HL-60/S4 treated with retinoic acid at 250 ng/mL for 4 days and 3 days (cell line): ENCODE measurements around the gene TRAPPC2L.
"Not testable (repeated sequence)": the region's sequence is repeated elsewhere in the genome, so short reads cannot be mapped to it uniquely, and the experiment has no call there.

Experiments used
- in situ Hi-C: fragments of 300-500 bp; cut with MboI; formaldehyde crosslinking; loops from 2 replicates; pipeline ENCODE4 v1.7.0; 2022; ENCODE audit warnings: low sequenced_read_pairs

TRAPPC2L gene

DNA sequence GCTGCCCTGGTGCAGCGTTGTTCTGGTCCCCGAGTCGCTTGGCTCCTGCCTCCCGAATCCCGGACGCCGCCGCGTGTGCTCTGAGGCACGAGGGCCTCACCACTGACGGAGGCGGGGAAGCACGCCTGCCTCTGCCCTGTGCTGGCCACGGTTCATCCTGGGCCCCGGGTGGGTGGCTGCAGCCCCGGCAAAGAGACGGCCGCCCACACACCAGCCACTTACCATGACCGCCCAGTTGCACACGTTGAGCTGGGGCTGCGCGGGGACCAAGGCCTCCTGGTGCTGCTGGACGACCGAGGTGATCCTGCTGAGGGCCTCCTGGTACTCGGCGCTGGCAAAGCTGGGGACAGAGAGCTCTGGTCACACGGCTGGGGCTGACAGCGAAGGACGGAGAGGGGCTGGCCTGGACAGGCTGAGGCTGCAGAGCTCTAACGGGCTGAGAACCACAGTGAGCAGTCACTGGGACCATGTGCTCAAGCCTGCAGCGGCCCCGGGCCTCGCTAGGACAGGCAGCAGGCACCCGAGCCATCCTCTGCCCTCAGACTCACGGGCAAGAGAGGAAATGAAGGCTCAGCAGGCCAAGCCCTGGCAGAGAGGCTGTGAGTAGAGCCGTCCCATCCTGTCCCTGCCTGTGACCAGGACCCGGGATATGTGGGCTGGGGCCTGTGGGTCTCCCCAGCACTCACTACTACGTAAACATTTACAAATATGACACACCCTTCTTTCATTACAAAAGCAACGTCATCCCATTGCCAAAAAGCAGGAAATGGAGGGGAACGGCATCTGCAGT, 38.9 kb upstream of the TRAPPC2L start:
- in situ Hi-C loops, result no loop called here

DNA sequence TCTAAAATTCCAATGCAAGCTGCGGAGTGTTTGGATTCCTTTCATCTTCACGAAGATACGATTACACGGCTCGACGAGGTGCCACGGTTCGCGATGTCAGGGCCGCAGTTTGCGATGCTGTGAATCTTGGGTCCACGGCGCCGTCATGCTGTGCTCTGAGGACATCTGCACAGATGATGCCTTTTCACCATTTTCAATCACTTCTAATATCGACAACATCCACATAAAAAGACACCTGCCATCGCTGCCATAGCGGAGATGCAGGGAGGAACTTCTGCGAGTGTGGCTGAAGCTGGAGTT, 38.4 kb upstream of the TRAPPC2L start:
- in situ Hi-C loops, result no loop called here

DNA sequence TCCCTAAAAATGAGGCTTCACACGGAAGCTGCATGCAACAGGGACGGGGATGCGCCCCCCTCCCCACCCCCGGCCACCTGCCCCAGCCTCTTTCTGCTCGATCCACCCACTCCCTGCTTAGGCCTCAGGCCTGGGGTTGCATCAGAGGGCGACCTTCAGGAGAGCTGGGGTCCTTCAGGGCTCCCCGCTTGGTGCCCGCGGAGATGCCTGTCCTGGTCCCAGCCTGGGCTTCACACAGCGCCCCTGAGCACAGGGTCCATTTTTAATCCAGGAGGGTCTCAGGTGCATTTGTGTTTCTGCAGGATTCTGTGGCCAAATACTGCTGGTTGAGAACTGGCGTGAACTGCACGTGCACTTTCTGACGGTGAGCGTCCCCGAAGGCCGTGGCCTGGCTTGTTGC, 37.8 kb upstream of the TRAPPC2L start:
- in situ Hi-C loops, result no loop called here

DNA sequence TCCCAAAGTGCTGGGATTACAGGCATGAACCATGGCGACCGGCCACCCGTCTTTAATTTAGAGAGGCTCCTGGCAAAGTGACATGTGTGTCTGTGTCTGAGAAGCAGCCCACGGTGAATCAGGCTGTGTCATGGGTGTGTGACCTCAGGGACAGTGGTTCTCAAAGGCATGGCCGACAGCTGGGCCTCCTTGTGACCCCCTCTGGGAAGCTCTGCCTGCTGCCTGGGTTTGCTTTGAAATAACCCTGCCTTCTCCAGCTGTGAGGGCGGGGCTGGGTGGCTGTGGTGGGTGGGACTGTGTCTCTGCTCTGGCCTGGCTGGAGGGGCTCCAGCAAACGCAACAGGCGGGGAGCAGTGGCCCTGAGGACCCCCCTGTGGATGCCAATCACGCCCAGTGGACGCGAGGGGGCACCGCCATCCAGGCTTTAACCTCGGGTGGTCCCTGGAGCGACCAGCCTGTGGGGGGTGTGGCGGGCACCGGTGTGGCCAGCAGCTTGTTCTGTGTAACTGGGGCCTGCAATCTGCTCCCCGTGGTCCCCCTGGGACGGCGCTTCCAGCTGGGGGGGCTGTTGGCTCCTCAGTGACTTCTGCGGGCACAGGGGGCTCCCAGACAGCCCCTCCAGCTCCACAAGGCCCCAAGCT, 36.4 kb upstream of the TRAPPC2L start:
- in situ Hi-C loops, result no loop called here

DNA sequence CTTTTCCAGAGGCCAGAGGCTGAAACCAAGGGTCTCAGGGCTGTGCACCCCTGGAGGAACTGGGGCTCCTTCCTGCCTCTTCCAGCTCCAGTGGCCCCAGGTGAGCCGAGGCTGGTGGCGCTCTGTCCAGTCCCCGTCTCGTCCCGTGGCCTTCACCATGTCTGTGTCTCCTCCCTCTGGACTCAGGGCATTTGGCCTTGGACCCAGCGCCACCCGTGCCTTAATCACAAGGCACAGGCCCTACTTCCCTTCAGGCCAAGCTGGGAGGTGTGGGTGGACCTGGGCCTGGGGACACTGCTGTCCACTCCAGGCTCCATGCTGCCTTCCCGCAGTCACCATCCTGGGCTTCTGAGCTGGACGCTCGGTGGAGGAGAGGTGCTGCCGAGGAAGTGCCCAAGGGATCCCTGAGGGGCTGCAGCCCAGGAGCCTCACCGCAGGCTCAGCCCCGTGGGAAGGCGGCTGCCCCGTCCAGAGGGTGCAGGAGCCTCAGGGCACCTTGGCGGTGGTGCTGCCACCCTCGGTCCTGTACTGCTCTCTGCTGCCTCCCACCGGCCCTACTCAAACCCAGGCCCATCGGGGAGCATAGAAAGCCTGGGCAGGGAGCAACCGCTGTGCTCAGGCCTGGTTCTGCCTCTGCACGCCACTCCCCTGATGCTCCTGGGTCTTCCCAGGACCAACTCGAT, 35.6 kb upstream of the TRAPPC2L start:
- in situ Hi-C loops, result no loop called here

DNA sequence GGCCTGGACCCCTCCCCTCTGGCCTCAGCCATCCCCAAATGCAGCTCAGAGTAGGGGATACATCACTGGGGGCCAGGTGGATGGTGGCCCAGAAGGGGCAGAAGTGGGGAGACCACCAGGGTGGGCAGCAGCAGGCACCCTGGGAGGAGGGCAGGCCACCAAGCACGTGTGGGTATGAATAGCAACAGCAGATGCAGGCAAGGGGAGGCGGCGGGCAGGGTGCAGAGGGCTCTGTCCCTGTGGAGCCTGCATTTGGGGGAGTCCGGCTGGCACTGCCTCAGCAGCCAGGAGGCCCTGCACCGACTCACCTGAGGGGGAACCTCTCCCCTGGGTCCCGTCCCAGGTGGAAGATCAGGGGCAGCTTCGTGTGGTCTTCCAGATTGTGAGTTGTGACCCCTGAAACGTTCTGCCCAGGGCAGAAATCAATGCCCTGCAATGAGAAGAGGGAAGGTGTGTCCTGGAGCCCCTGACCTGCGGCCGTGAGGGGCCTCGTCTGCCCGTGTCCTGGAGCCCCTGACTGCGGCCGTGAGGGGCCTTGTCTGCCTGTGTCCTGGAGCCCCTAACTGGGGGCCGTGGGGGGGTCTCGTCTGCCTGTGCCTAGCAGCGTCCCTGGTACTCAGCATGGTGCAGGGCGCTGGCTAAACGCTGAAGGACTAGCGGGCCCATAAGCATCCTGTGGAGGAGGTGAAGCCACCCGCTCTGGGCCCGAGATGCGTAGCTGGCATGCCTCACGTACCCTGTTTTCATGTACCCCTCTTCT, 34.5 kb upstream of the TRAPPC2L start:
- in situ Hi-C loops, result no loop called here

DNA sequence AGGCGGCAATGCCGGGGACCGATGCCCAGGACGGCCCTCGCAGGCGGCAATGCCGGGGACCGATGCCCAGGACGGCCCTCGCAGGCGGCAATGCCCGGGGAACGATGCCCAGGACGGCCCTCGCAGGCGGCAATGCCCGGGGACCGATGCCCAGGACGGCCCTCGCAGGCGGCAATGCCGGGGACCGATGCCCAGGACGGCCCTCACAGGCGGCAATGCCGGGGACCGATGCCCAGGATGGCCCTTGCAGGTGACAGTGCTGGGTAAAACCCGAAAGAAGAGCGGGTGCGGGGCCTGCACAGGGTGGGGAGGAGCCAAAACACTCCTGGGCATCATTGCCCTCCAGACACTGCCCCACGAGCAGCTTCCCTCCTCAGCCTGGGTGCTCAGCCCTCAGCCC, 33.3 kb upstream of the TRAPPC2L start:
- in situ Hi-C loops, result not testable (repeated sequence)

DNA sequence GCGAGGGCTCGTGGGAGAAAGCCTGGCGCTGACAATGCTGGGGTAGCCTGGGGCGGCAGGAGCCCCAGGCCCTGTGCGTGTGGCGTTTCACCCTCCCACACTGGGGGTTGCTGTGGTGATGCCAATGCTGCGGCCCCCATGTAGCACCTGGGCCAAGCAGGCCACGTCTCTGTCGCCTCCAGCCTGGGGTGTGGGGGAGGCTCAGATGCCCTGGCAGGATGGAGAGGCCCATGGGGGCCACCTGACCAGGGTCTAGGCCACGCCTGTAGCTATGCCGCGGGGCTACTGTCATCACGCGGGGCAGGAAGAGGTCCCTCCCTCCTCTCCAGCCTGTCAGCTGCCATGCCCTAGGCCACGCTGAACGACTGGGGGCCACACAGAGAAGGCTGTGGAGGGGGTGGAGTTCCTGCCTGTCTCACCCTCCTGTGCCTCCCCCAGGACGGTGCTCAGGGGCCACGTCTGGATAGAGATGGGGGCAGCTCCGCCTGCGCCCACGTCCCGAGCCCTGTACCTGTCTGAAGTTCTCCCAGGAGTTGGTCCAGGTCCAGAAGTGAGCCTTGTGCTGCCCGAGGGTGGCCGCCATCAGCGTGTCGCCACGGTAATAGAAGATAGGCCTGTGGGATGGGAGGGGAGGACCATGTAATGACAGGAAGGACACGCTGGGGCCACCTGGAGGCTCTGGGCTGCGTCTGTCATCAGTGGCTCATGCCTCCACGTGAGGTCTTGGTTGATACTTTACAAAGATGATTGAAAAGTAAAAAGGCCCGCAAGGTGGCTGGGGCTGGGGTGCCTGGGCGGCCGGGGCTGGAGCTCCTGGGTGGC, 32.5 kb upstream of the TRAPPC2L start:
- in situ Hi-C loops, result no loop called here

DNA sequence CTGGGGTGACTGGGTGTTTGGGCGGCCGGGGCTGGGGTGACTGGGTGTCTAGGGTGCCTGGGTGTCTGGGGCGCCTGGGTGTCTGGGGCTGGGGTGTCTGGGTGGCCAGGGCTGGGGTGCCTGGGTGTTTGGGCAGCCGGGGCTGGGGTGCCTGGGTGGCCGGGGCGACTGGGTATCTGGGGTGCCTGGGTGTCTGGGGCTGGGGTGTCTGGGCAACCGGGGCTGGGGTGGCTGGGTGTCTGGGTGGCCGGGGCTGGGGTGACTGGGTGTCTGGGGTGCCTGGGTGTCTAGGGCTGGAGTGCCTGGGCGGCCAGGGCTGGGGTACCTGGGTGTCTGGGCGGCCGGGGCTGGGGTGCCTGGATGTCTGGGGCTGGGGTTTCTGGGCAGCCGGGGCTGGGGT, 31.8 kb upstream of the TRAPPC2L start:
- in situ Hi-C loops, result no loop called here

DNA sequence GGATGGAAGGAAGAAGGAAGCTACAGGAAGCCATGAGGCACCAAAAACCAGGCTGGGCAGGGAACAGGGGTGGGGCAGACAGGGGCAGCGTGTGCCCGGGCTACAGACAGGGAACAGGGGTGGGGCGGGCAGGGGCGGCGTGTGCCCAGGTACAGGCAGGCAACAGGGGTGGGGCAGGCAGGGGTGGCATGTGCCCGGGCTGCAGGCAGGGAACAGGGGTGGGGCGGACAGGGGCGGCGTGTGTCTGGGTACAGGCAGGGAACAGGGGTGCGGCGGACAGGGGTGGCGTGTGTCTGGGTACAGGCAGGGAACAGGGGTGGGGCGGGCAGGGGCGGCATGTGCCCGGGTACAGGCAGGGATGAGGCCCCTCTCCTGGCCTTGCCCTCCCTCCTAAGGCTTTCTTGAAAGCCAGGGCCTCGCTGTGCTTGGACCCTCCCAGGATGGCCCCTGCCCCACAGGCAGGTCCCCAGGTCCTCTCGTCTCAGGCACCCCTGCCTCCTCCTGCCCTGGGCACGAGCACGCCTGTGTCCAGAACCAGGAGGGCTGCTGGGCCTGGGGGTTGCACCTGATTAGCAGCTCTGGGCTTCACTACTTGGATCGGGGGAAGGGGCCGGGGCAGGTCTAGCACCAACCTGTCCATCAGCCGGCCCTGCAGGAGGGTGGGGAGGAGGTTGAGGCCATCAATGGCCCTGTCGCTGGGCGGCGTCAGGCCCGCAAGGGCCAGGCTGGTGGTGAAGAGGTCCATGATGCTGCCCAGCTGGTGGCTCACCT, 30.7 kb upstream of the TRAPPC2L start:
- in situ Hi-C loops, result no loop called here

DNA sequence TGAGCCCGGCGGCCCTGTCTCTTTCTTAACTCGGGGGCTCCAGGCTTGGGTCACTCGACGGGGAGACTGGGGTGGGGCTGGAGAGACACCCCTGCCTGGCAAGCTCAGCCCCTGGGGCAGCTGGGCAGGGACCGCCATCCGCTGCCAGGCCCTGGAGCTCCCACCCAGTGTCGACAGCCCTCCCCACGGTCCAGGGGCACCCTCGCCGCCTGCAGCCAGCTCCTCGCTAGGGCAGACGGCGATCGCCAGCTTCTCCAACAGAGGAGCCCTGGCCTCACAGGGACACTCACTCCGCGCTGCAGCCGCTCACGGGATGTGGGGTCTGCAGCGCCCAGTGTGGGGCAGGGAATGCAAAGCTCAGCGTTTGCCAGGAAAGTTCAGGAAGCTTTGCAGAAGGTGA, 29.2 kb upstream of the TRAPPC2L start:
- in situ Hi-C loops, result no loop called here

DNA sequence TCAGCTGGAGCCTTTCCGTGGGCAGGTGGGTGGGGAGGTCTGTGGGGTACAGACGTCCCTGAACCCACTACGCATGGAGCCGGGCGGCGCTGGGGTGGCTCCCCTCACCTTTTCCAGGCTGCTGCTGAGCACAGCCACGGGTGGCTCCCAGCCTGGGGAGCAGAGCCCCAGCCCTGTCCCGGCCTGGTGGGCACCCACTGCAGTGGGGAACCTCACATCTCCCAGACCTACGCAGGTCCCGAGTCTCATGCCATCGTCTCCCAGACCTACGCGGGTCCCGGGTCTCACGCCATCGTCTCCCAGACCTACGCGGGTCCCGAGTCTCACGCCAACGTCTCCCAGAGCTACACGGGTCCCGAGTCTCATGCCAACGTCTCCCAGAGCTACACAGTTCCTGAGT, 28.2 kb upstream of the TRAPPC2L start:
- in situ Hi-C loops, result no loop called here

DNA sequence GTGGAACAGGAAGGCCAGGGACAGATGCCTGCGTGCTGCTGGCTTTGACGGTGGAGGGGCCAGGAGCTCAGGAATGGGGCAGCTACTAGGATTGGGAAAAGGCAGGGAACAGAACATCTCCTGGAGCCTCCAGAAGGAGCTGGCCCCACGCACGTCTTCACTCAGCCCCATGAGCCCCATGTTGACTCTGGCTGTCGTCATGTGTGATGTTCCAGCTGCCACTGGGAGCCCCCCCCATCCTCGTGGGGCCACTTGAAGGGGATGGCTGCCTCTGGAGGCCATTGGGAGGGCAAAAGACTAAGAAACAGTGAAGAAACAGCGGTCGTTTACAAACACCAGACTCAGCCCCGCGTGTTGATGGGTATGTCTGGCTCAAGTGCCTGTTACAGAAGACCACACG, 26.7 kb upstream of the TRAPPC2L start:
- in situ Hi-C loops, result no loop called here

DNA sequence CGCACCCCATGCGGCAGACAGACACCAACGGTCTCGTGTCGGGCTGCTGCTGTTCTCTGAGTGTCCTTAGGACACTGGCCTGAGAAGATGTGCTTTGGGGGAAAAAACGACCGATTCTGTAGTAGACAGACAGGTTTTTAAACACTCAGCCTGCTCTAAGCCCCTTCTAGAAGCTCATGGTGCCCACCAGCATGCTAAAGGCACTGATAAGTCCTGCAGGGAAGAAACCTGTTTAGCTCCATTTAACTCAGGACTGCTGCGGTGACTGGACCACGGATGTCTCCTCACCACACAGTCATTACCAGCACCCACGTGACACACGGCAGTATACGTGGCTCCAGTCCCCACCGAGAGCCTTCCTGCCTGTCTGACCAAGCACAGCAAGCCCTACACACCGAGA, 26.1 kb upstream of the TRAPPC2L start:
- in situ Hi-C loops, result no loop called here

DNA sequence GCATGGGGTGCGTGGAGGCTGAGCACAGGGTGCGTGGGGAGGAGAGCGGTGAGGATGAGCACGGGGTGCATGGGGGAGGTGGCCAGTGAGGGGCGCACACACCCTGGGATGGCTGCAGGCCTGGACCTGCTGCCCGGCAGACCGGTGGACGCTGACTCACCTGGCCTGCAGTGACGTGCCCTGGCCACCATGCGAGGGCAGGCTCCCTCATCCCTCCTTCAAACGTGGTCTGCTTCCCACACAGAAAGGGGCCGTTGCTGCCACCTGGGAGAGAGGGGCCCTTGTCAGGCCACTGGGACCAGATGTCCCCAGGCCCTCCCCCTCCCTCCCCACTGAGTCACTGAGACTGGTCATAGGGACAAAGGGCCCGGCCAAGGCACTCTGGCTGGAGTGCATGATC, 25.1 kb upstream of the TRAPPC2L start:
- in situ Hi-C loops, result no loop called here

DNA sequence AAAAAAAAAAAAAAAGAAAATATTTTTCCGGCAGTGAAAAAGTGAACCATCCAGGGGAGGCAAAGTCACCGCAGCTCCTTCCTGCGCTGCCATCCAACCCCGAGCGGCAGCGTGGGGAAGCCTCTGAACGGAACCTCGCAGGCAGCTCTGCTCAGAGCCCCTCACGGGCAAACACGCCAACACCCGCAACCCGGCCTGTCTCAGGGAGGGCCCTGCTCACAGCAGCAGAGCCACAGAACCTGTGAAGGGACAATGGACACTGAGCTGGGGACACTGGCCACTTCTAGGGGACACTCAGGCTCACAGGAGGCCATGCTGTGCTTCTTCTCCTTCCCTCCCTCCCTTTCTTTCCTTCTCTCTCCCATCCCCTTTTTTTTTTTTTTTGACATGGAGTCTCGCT, 23.8 kb upstream of the TRAPPC2L start:
- in situ Hi-C loops, result no loop called here

DNA sequence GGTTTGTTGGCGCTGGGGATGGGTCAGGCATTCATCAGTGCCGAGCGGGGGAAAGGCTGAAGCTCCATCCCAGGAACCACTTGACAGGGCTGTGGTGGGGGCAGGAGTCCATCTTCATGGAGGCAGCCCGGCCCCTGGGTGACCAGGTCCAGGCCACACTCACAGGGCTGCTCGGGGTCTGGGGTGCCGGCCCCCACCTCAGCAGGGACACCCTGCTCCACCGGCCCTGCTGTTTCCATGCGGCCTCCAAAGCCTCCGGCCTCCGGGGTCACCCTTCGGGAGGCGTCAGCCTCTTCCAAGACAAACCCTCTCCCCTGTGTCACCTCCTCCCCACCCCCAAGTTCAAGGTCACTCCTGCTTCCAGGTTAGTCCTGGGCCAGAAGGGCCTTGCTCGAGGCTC, 22.3 kb upstream of the TRAPPC2L start:
- in situ Hi-C loops, result no loop called here

DNA sequence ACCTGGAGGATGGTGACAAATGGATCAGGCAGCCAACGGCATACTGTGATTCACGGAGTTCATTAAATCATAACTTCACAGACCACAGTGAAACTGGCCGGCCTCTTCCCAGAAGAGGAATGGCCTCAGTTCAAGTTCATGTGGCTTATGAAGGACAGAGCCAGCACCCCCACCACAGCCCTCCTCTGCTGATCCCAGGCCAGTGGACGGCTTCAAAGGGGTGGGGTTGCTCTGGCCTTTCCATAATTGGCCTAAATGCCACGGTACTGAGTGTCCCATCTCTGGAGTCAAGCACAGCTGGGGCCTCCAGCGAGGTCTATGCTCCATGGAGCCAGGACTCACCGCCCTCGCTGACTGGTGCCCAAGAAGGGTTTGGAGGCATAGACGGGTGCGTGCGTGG, 21.5 kb upstream of the TRAPPC2L start:
- in situ Hi-C loops, result no loop called here

DNA sequence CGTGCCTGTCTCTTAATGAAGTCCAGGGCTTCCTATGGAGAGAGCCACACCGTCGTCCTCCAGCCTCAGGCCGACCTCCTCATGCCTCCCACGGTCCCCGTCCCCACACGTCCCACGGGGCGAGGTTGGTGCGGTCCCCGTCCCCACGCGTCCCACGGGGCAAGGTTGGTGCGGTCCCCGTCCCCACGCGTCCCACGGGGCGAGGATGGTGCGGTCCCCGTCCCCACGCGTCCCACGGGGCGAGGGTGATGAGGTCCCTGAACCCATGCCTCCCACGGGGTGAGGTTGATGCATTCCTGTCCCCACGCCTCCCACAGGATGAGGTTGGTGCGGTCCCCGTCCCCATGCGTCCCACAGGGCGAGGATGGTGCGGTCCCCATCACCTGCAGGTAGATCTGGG, 21.1 kb upstream of the TRAPPC2L start:
- in situ Hi-C loops, result no loop called here

DNA sequence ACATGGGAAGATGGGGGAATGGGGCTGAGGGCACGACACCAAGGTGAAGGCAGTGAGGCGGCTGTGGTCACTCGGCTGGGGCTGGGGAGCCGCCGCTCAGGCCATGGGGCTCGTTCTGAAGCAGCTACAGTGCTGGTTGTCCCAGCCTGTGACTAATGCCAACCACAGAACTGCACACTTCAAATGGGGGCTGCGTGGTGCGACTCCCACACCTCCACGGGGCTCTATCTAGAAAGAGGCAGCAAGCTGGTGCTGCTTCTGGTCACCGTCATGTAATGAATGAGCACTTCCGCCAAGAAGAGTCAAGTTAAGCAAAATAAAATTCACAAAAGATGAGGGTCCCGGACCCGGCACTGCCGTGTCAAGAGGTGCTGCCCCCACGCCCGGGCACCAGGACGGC, 20.1 kb upstream of the TRAPPC2L start:
- in situ Hi-C loops, result no loop called here
